Mucosa of descending colon (tissue), 3 donors: ENCODE measurements around the gene COL23A1. TPM values are rescaled to one million over a fixed set of nuclear protein-coding genes. Genes with fewer than 3 reads are reported as not detected.
A peak's percentile ranks its signal among the peaks of the same experiment; 100 is the strongest.

ENCODE experiments used
- ATAC-seq: fragments of 200-7000 bp; cut with Tn5 transposase; one replicate; pipeline ENCODE4 v1.9.1; 2020; ENCODE audit warnings: mild to moderate bottlenecking, moderate library complexity
- DNase-seq, 3 donors: peaks; one replicate each; pipeline ENCODE4 v3.0.0-alpha.2; 2020
- H3K36me3 ChIP-seq: fragments of 200-600 bp; one replicate; pipeline ENCODE4 v1.8.0; 2021; ENCODE audit warnings: low read depth, mild to moderate bottlenecking
- H3K4me1 ChIP-seq: fragments of 200-600 bp; one replicate; pipeline ENCODE4 v1.8.0; 2021; ENCODE audit warnings: low read depth, mild to moderate bottlenecking
- H3K4me3 ChIP-seq: fragments of 200-600 bp; one replicate; pipeline ENCODE4 v1.8.0; 2021; ENCODE audit warnings: mild to moderate bottlenecking
- H3K9me3 ChIP-seq: fragments of 200-600 bp; one replicate; pipeline ENCODE4 v1.8.0; 2021; ENCODE audit warnings: mild to moderate bottlenecking
- intact Hi-C, 2 donors: fragments of 100-400 bp; cut with DNase I in 1 of 2; cut with micrococcal nuclease in 1 of 2; formaldehyde crosslinking; loops; one replicate each; pipeline versions ENCODE4 v1.11.0 to v1.11.1; 2022; cut with DNase I, micrococcal nuclease
- total RNA-seq, 3 donors: library from RNA; stranded (reverse); fragmentation: NEBNext Ultra II Directional in 2 of 3; extraction: Animal tissue kit (Norgen Biotek cat#: 25700) in 2 of 3; gene quantifications; one replicate each; pipeline versions ENCODE4 v1.2.1 to v1.2.4, GENCODE V29; 2021 to 2023
- TF ChIP-seq, protein P1 (sequence below): fragments of 200-600 bp; IDR thresholded peaks from one replicate; pipeline ENCODE4 v1.8.0; 2022; ENCODE audit warnings: antibody characterized with exemption, mild to moderate bottlenecking
- donor health status: DM: no; HTN: no; CAD: no; lungs with moderate emphysema.
- donor health status: DM: no; HTN: no; CAD: no.
- donor health status: DM: no; HTN: yes; CAD: no.

COL23A1 gene
- total RNA-seq, 3 donors from 2014 or later = 0.17 to 2.7 (median 0.43) TPM

DNA sequence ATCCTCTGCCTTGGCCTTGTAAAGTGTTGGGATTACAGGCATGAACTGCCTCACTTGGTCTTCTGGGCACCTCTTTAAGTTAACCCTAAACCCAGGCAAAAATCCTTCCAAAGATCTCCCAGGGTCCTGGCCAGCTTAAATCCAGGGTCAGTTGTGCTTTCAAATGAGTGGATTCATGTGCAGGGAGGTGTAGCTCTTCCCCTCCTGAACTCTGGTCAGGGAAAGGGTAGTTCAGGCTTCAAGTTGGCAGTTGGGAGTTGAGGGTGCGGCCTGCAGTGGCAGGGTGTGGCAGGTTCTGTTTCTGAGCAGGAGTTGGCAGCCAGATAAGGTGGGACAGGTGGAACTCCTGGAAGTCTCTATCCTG lies 382.3 kb downstream of the COL23A1 start:
- TF ChIP-seq, protein P1, sequence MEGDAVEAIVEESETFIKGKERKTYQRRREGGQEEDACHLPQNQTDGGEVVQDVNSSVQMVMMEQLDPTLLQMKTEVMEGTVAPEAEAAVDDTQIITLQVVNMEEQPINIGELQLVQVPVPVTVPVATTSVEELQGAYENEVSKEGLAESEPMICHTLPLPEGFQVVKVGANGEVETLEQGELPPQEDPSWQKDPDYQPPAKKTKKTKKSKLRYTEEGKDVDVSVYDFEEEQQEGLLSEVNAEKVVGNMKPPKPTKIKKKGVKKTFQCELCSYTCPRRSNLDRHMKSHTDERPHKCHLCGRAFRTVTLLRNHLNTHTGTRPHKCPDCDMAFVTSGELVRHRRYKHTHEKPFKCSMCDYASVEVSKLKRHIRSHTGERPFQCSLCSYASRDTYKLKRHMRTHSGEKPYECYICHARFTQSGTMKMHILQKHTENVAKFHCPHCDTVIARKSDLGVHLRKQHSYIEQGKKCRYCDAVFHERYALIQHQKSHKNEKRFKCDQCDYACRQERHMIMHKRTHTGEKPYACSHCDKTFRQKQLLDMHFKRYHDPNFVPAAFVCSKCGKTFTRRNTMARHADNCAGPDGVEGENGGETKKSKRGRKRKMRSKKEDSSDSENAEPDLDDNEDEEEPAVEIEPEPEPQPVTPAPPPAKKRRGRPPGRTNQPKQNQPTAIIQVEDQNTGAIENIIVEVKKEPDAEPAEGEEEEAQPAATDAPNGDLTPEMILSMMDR = no peak
- ATAC-seq = peak; percentile 63
- Histone ChIP-seq H3K4me3 (no peak overlapping the region), H3K4me1 (peaks cover 50% of the 10 kb centered on the region), H3K36me3 (peaks cover 8% of the 10 kb centered on the region), H3K9me3 (no peaks in the 10 kb centered on the region)
- intact Hi-C loops = no loop called here
- peak; percentile 79 to 89 (median 81) for DNase-seq

DNA sequence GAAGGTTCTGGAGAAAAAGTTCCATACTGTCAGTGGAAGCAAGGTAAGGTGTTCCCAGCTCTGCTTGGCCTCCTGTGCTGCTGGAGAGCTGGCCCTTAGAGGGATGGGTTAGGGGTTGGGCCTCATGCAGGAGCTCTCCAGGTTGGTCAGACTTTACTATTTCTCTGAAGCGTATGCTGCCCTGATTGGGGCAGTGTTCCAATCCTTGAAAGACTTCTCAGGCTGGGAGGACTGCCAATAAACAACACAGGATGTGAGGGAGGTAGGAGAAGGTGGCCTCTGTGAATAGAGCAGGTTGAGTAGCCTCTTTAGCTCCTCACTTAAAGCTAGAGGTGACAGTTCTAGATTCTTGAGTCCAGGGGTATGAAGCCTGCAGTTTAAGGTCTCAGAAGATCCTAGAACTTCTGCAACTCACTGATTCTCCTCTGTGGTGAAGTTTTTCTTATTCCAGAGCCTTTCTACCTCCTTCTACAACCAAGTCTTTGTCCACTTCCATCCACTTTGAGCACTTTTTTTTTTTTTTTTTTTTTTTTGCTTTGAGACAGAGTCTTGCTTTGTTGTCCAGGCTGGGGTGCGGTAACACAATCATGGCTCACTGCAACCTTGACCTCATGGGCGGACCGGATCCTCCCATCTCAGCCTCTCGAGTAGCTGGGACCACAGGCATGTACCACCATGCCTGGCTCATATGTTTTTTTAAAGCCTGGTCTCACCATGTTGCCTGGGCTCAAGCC lies 382.8 kb downstream of the COL23A1 start:
- intact Hi-C loops = no loop called here
- Histone ChIP-seq H3K36me3 (peaks cover 8% of the 10 kb centered on the region), H3K4me3 (no peak overlapping the region), H3K9me3 (no peaks in the 10 kb centered on the region), H3K4me1 (peaks cover 45% of the 10 kb centered on the region)
- DNase-seq (peak; percentile 70 to 86 (median 71)), ATAC-seq (peak; percentile 60)
- TF ChIP-seq, protein P1 = no peak

- no peak overlapping the region for H3K4me3 ChIP-seq
- TF ChIP-seq, protein P1 = no peak
- DNase-seq = no peak
- no peaks in the 10 kb centered on the region for H3K9me3 ChIP-seq
- H3K36me3 ChIP-seq = peaks cover 5% of the 10 kb centered on the region
- intact Hi-C loops = no loop called here
- peaks cover 42% of the 10 kb centered on the region for H3K4me1 ChIP-seq
- ATAC-seq = no peak
These were observed 383.8 kb downstream of the COL23A1 start for GRCh38 chr5:178206166-178207101.

DNA sequence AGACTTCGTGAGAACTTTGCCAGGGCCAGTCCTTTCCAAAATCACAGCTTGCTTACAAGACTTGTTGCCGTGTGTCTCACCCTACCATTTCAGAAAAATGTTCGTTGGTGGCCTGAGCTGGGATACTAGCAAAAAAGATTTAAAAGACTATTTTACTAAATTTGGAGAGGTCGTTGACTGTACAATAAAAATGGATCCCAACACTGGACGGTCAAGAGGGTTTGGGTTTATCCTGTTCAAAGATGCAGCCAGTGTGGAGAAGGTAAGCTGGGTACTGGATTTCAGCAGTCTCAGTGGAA lies 384.5 kb downstream of the COL23A1 start:
- Histone ChIP-seq H3K4me3 (peak overlapping the region; percentile 98), H3K4me1 (peaks cover 41% of the 10 kb centered on the region), H3K9me3 (no peaks in the 10 kb centered on the region), H3K36me3 (peaks cover 5% of the 10 kb centered on the region)
- intact Hi-C loops = no loop called here
- DNase-seq (no peak), ATAC-seq (no peak)
- TF ChIP-seq, protein P1 = no peak

- H3K4me1 ChIP-seq = peaks cover 37% of the 10 kb centered on the region
- peaks cover 5% of the 10 kb centered on the region for H3K36me3 ChIP-seq
- intact Hi-C loops = no loop called here
- TF ChIP-seq, protein P1 = no peak
- no peaks in the 10 kb centered on the region for H3K9me3 ChIP-seq
- ATAC-seq = peak; percentile 65
- DNase-seq = peak; percentile 91 to 92 (median 92)
- H3K4me3 ChIP-seq = peak overlapping the region; percentile 98
These were observed 385.1 kb downstream of the COL23A1 start for GRCh38 chr5:178204935-178205748.
